K562 (cell line): ENCODE measurements around the gene PLEKHH3. TPM values are rescaled to one million over a fixed set of nuclear protein-coding genes. Genes with fewer than 3 reads are reported as not detected.

Source experiments
- ATF7 ChIP-seq: fragments of 450-650 bp; IDR thresholded peaks from 2 replicates; pipeline ENCODE4 v1.7.1; 2014; ENCODE audit warnings: mild to moderate bottlenecking, moderate library complexity
- DNMT1 ChIP-seq: fragments of 450-650 bp; IDR thresholded peaks from 2 replicates; pipeline ENCODE4 v1.6.1; 2016; ENCODE audit warnings: antibody characterized with exemption, mild to moderate bottlenecking
- FOXP4 ChIP-seq: sonication (generic); formaldehyde crosslinking; IDR thresholded peaks from 2 replicates; pipeline ENCODE4 v1.8.0; 2022; ENCODE audit warnings: mild to moderate bottlenecking, missing genetic modification reagents, borderline replicate concordance
- GATAD2A ChIP-seq: fragments of 450-650 bp; IDR thresholded peaks from 2 replicates; pipeline ENCODE4 v1.6.1; 2017
- HSF4 ChIP-seq: fragments of 250-450 bp; sonication (Bioruptor Pico); IDR thresholded peaks from 2 replicates; pipeline ENCODE4 v2.1.2; 2022; ENCODE audit warnings: mild to moderate bottlenecking, moderate library complexity, borderline replicate concordance
- KHSRP ChIP-seq: fragments of 450-650 bp; IDR thresholded peaks from 2 replicates; pipeline ENCODE4 v1.6.1; 2017
- KLF16 ChIP-seq: IDR thresholded peaks from 2 replicates; pipeline ENCODE4 v1.6.1; 2016; ENCODE audit warnings: antibody characterized with exemption
- MAZ ChIP-seq, 2 experiments: fragments of 450-650 bp in 1 of 2; sonication (generic) in 1 of 2; formaldehyde crosslinking; IDR thresholded peaks in 1 of 2; conservative IDR thresholded peaks in 1 of 2; 2 replicates each; pipeline versions ENCODE4 v1.4.0 to v1.5.0; 2020; ENCODE audit warnings: mild to moderate bottlenecking in 1 of 2, missing genetic modification reagents in 1 of 2
- MCM3 ChIP-seq: fragments of 450-650 bp; IDR thresholded peaks from 2 replicates; pipeline ENCODE4 v1.6.1; 2016
- NFXL1 ChIP-seq: fragments of 450-650 bp; formaldehyde crosslinking; IDR thresholded peaks from 2 replicates; pipeline ENCODE4 v1.4.0; 2021; ENCODE audit warnings: mild to moderate bottlenecking
- RAD21 ChIP-seq, 2 experiments: fragments of 250-450 bp in 1 of 2; fragments of 450-650 bp in 1 of 2; sonication (Bioruptor Pico) in 1 of 2; formaldehyde crosslinking in 1 of 2; IDR thresholded peaks in 1 of 2; conservative IDR thresholded peaks in 1 of 2; 2 replicates each; pipeline versions ENCODE4 v1.4.0 to v1.8.0; 2020 to 2022; ENCODE audit warnings: mild to moderate bottlenecking in 2 of 2, moderate library complexity in 1 of 2
- SMARCE1 ChIP-seq: fragments of 450-650 bp; IDR thresholded peaks from 2 replicates; pipeline ENCODE4 v1.7.1; 2016; ENCODE audit warnings: mild to moderate bottlenecking
- TOE1 ChIP-seq, 2 experiments: fragments of 450-650 bp in 1 of 2; sonication (generic) in 1 of 2; formaldehyde crosslinking in 1 of 2; IDR thresholded peaks; 2 replicates each; pipeline versions ENCODE4 v1.7.1 to v1.8.0; 2016 to 2022; ENCODE audit warnings: borderline replicate concordance in 2 of 2, mild to moderate bottlenecking in 2 of 2, antibody characterized with exemption in 1 of 2, inconsistent platforms in 1 of 2, low read depth in 1 of 2, missing genetic modification reagents in 1 of 2, moderate library complexity in 1 of 2
- ZNF143 ChIP-seq: sonication (generic); formaldehyde crosslinking; IDR thresholded peaks from 2 replicates; pipeline ENCODE4 v1.9.0; 2022; ENCODE audit warnings: mild to moderate bottlenecking, missing genetic modification reagents
- ZNF511 ChIP-seq: sonication (generic); formaldehyde crosslinking; IDR thresholded peaks from 2 replicates; pipeline ENCODE4 v1.8.0; 2022; ENCODE audit warnings: mild to moderate bottlenecking, missing genetic modification reagents
- polyA plus RNA-seq, 8 experiments: library from polyadenylated mRNA; depleted of rRNA in 4 of 8; stranded (reverse) in 5 of 8; unstranded in 3 of 8; fragments of >200 nt; fragmentation: Nextera tagmentation in 2 of 8; fragmentation: Illumina TruSeq in 1 of 8; extraction: Ambion mirVana in 2 of 8; extraction: Trizol in 1 of 8; gene quantifications; 2 replicates each; pipeline versions ENCODE4 v1.2.1 to v1.2.3, GENCODE V29; 2011 to 2014; ENCODE audit warnings: inconsistent platforms in 1 of 8, missing spikeins in 1 of 8
- total RNA-seq, 7 experiments: library from RNA; depleted of rRNA in 6 of 7; stranded (reverse); fragments of >200 nt in 6 of 7; fragmentation: Illumina TruSeq in 2 of 7; extraction: Trizol in 2 of 7; gene quantifications; 2 replicates each; pipeline versions ENCODE4 v1.2.1 to v1.2.3, GENCODE V29; 2011 to 2021; ENCODE audit warnings: low replicate concordance in 1 of 7
- TF ChIP-seq, protein P1 (sequence below): fragments of 200-800 bp; sonication (Bioruptor generic); IDR thresholded peaks from 2 replicates; pipeline ENCODE4 v1.6.1; 2017; ENCODE audit warnings: missing genetic modification characterization, missing compliant biosample characterization
- TF ChIP-seq, protein P2 (sequence below): fragments of 250-450 bp; sonication (Bioruptor Pico); IDR thresholded peaks from 2 replicates; pipeline ENCODE4 v1.4.0; 2020; ENCODE audit warnings: borderline replicate concordance
- TF ChIP-seq, protein P3 (sequence below): IDR thresholded peaks from 3 replicates; pipeline ENCODE4 v1.6.1; 2011; ENCODE audit warnings: borderline replicate concordance, mild to moderate bottlenecking; ENCODE audit not compliant: insufficient read length, insufficient read depth
- TF ChIP-seq, protein P4 (sequence below): sonication (generic); formaldehyde crosslinking; IDR thresholded peaks from 2 replicates; pipeline ENCODE4 v1.8.0; 2022; ENCODE audit warnings: mild to moderate bottlenecking, missing genetic modification reagents

PLEKHH3 gene
- total and polyA plus RNA-seq, 9 of the 15 experiments (the other 6 are each of a cell fraction or from before 2014, with no cell fraction given) = 0.58 to 34.5 (median 5.0) TPM

DNA sequence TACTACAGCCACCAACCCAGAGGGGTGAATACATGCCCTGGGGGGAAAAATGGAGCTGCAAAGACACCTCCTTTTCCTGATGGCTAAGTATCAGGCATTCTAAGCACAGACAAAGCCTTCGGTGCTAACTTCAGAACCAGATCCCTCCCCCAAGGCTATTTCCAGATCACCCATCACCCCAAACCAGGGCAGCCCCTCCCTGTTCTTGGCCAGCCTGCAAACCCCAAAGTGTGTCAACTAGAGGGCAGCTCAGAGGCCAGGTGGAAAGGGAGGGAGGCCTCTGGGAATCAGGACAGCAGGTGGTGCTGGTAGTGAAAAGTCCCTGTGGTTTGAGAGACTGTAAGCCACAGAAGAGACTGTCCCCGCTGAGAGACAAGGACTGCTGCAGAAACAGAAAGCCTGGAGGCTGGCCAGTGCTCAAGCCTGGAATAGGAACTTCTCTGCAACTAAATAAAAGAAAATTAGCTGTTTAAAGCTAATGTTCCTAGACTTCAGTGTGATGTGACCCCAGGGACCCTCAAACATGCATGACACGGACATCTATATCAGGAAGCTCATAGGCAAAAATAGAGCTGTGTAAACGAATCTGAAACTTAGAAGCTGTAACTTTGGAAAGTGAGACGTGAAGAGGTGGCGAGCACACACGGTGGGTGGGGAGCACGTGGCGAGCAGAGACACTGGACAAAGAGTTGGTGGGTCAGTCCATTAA lies 58.2 kb downstream of the PLEKHH3 start (continued):
- TF ChIP-seq FOXP4 (CRISPR knock-in tag) (no peak), SMARCE1 (no peak), MCM3 (no peak), KLF16 (peak; percentile 52; the same call in 1 of the 2 replicates), GATAD2A (peak; percentile 68), TOE1 (IDR thresholded peaks at IDR 0.05; ENCODE audit: borderline replicate concordance) (no peak; the same call in 1 of the 2 replicates), TOE1 (CRISPR knock-in tag; IDR thresholded peaks at IDR 0.05; ENCODE audit: borderline replicate concordance, low read depth) (no peak), ZNF143 (CRISPR knock-in tag) (no peak), HSF4 (CRISPR knock-in tag) (no peak), NFXL1 (CRISPR knock-in tag) (no peak), DNMT1 (no peak), MAZ (CRISPR knock-in tag; conservative IDR thresholded peaks at IDR 0.05 in 1 of 2, IDR thresholded peaks at IDR 0.05 in 1 of 2) (peak in 1 of 2 experiments; percentile 82; a peak in 2 of 4 replicates), ATF7 (peak; percentile 31; the same call in 1 of the 2 replicates), ZNF511 (no peak), RAD21 (CRISPR knock-in tag; conservative IDR thresholded peaks at IDR 0.05 in 1 of 2, IDR thresholded peaks at IDR 0.05 in 1 of 2) (peak; percentile 56 to 76), KHSRP (no peak)
- TF ChIP-seq, protein P1, sequence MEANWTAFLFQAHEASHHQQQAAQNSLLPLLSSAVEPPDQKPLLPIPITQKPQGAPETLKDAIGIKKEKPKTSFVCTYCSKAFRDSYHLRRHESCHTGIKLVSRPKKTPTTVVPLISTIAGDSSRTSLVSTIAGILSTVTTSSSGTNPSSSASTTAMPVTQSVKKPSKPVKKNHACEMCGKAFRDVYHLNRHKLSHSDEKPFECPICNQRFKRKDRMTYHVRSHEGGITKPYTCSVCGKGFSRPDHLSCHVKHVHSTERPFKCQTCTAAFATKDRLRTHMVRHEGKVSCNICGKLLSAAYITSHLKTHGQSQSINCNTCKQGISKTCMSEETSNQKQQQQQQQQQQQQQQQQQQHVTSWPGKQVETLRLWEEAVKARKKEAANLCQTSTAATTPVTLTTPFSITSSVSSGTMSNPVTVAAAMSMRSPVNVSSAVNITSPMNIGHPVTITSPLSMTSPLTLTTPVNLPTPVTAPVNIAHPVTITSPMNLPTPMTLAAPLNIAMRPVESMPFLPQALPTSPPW (CRISPR knock-in tag) = peak; percentile 83
- TF ChIP-seq, protein P2, sequence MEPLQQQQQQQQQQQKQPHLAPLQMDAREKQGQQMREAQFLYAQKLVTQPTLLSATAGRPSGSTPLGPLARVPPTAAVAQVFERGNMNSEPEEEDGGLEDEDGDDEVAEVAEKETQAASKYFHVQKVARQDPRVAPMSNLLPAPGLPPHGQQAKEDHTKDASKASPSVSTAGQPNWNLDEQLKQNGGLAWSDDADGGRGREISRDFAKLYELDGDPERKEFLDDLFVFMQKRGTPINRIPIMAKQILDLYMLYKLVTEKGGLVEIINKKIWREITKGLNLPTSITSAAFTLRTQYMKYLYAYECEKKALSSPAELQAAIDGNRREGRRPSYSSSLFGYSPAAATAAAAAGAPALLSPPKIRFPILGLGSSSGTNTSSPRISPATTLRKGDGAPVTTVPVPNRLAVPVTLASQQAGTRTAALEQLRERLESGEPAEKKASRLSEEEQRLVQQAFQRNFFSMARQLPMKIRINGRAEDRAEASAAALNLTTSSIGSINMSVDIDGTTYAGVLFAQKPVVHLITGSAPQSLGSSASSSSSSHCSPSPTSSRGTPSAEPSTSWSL (CRISPR knock-in tag) = no peak
- TF ChIP-seq, protein P3, sequence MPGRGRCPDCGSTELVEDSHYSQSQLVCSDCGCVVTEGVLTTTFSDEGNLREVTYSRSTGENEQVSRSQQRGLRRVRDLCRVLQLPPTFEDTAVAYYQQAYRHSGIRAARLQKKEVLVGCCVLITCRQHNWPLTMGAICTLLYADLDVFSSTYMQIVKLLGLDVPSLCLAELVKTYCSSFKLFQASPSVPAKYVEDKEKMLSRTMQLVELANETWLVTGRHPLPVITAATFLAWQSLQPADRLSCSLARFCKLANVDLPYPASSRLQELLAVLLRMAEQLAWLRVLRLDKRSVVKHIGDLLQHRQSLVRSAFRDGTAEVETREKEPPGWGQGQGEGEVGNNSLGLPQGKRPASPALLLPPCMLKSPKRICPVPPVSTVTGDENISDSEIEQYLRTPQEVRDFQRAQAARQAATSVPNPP = no peak
- TF ChIP-seq, protein P4, sequence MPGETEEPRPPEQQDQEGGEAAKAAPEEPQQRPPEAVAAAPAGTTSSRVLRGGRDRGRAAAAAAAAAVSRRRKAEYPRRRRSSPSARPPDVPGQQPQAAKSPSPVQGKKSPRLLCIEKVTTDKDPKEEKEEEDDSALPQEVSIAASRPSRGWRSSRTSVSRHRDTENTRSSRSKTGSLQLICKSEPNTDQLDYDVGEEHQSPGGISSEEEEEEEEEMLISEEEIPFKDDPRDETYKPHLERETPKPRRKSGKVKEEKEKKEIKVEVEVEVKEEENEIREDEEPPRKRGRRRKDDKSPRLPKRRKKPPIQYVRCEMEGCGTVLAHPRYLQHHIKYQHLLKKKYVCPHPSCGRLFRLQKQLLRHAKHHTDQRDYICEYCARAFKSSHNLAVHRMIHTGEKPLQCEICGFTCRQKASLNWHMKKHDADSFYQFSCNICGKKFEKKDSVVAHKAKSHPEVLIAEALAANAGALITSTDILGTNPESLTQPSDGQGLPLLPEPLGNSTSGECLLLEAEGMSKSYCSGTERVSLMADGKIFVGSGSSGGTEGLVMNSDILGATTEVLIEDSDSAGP (CRISPR knock-in tag) = no peak
